ENCODE data around the gene TOB1.

TOB1 gene

DNA sequence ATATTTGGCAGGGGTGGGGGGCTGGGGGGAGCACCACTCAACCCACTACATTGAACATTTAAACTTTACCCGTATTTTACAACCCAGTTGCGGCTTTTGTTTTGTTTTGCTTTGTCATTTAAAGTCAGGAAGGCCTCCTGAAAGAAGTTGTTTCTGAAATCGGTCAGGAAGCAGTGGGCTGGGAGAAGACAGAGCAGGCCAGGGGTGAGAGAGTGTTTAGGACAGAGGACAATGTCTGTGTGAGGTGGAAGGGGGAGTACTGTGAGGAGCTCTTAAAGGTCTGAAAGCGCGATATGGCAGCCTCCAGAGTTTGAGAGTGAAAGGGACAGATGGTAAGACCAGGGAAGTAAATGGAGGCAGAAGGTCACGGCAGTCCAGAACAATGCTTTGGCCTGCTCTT, 36.8 kb downstream of the TOB1 start:
- Histone ChIP-seq H3K4me3 (ENCODE audit: insufficient read depth, low read length, poor library complexity, severe bottlenecking) (no peak overlapping the region), H3K27me3 (ENCODE audit: low read length) (no peaks in the 10 kb centered on the region), H2AFZ (ENCODE audit: low read depth, low read length, severe bottlenecking) (no peak overlapping the region), H4K20me1 (ENCODE audit: low read depth, low read length) (no peaks in the 10 kb centered on the region), H3K36me3 (ENCODE audit: low read length) (no peaks in the 10 kb centered on the region), H3F3A (ENCODE audit: insufficient read depth) (no peaks in the 10 kb centered on the region), H3K9me2 (replicated peaks; ENCODE audit: insufficient read depth, low read length) (no peaks in the 10 kb centered on the region), H3K27ac (ENCODE audit: low read depth, low read length) (no peak overlapping the region), H3K79me2 (ENCODE audit: insufficient read depth, low read length) (no peaks in the 10 kb centered on the region), H3K9me3 (ENCODE audit: insufficient read depth, low read length) (no peaks in the 10 kb centered on the region), H3K4me2 (ENCODE audit: low read depth, low read length, poor library complexity, severe bottlenecking) (no peak overlapping the region), H3K9ac (ENCODE audit: low read length) (no peak overlapping the region)
- no peak for TF ChIP-seq EZH2phosphoT487 (conservative IDR thresholded peaks at IDR 0.05; ENCODE audit: low read length)
- TF ChIP-seq CTCF (IDR thresholded peaks at IDR 0.05; ENCODE audit: insufficient read depth, low read length, poor library complexity, severe bottlenecking): no peak

GRCh38 chr17:50828508-50829170, 37.5 kb downstream of the TOB1 start:
- no peaks in the 10 kb centered on the region for H3K9me2 ChIP-seq (replicated peaks; ENCODE audit: insufficient read depth, low read length)
- H4K20me1 ChIP-seq (ENCODE audit: low read depth, low read length): no peaks in the 10 kb centered on the region
- H3K9me3 ChIP-seq (ENCODE audit: insufficient read depth, low read length): no peaks in the 10 kb centered on the region
- no peaks in the 10 kb centered on the region for H3K36me3 ChIP-seq (ENCODE audit: low read length)
- H3K27ac ChIP-seq (ENCODE audit: low read depth, low read length): no peak overlapping the region
- no peak for TF ChIP-seq EZH2phosphoT487 (conservative IDR thresholded peaks at IDR 0.05; ENCODE audit: low read length)
- no peak for TF ChIP-seq CTCF (IDR thresholded peaks at IDR 0.05; ENCODE audit: insufficient read depth, low read length, poor library complexity, severe bottlenecking)
- no peak overlapping the region for H2AFZ ChIP-seq (ENCODE audit: low read depth, low read length, severe bottlenecking)
- no peak overlapping the region for H3K4me2 ChIP-seq (ENCODE audit: low read depth, low read length, poor library complexity, severe bottlenecking)
- no peaks in the 10 kb centered on the region for H3F3A ChIP-seq (ENCODE audit: insufficient read depth)
- H3K9ac ChIP-seq (ENCODE audit: low read length): no peak overlapping the region
- H3K4me3 ChIP-seq (ENCODE audit: insufficient read depth, low read length, poor library complexity, severe bottlenecking): no peak overlapping the region
- no peaks in the 10 kb centered on the region for H3K27me3 ChIP-seq (ENCODE audit: low read length)
- no peaks in the 10 kb centered on the region for H3K79me2 ChIP-seq (ENCODE audit: insufficient read depth, low read length)

DNA sequence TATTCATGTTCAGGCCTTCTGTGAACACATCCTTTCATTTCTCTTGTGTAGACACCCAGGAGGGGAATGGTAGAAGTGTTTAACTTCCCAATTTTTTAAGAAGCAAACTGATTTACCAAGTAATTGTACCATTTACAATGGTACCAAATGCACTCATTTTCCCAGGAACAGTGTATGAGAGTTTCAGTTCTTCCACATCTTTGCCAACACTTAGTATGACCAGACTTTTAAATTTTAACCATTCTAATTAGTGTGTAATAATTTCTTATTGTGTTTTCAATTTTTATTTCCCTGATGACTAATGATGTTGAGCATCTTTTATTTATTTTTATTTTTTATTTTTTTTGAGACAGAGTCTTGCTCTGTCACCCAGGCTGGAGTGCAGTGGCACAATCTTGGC, 41.0 kb downstream of the TOB1 start:
- Histone ChIP-seq H3K9me3 (ENCODE audit: insufficient read depth, low read length) (no peaks in the 10 kb centered on the region), H3K27me3 (ENCODE audit: low read length) (no peaks in the 10 kb centered on the region), H3K4me3 (ENCODE audit: insufficient read depth, low read length, poor library complexity, severe bottlenecking) (no peak overlapping the region), H3F3A (ENCODE audit: insufficient read depth) (no peaks in the 10 kb centered on the region), H3K36me3 (ENCODE audit: low read length) (no peaks in the 10 kb centered on the region), H3K27ac (ENCODE audit: low read depth, low read length) (no peak overlapping the region), H3K9me2 (replicated peaks; ENCODE audit: insufficient read depth, low read length) (no peaks in the 10 kb centered on the region), H2AFZ (ENCODE audit: low read depth, low read length, severe bottlenecking) (no peak overlapping the region), H3K79me2 (ENCODE audit: insufficient read depth, low read length) (no peaks in the 10 kb centered on the region), H3K9ac (ENCODE audit: low read length) (no peak overlapping the region), H4K20me1 (ENCODE audit: low read depth, low read length) (no peaks in the 10 kb centered on the region), H3K4me2 (ENCODE audit: low read depth, low read length, poor library complexity, severe bottlenecking) (no peak overlapping the region)
- no peak for TF ChIP-seq CTCF (IDR thresholded peaks at IDR 0.05; ENCODE audit: insufficient read depth, low read length, poor library complexity, severe bottlenecking)
- no peak for TF ChIP-seq EZH2phosphoT487 (conservative IDR thresholded peaks at IDR 0.05; ENCODE audit: low read length)

Measured in SU-DHL-6 (cell line).